Measurements from ENCODE around the gene HTR1B.

Gene HTR1B

GRCh38 chr6:77463308-77463860 lies at the start of gene HTR1B:
HTR1B (minus strand) TSS chr6:77463491; CDS start chr6:77463403, 88 bp downstream.
- DNase-seq, result no peak

DNA sequence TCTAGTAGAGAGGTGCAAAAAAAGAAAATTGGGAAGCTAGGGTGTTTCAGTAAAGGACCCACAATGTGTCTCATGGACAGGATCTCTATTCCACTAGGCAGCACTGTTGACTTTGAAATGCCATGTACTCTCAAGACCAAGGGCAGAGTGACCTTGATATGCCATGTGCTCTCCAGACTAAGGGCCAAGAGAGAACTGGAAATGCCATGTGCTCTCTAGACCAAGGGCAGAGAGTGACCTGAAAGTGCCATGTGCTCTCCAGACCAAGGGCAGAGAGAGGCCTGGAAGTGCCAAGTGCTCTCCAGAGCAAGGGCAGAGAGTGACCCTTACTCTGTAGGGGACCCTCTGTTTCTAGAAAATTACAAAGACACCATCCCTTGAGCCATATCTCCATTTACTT lies 49.3 kb upstream of the HTR1B start:
- no peak for TF ChIP-seq CTCF (IDR thresholded peaks at IDR 0.05; ENCODE audit: low read depth, low read length)
- Histone ChIP-seq H3K27me3 (ENCODE audit: insufficient read depth, low read depth, severe bottlenecking) (no peaks in the 10 kb centered on the region), H3K27ac (no peak overlapping the region), H3K9me3 (ENCODE audit: severe bottlenecking) (peaks cover 12% of the 10 kb centered on the region), H3K4me3 (ENCODE audit: low read depth, low read length) (no peak overlapping the region), H3K36me3 (no peaks in the 10 kb centered on the region)
- DNase-seq, result no peak

More at GRCh38 chr6:77463308-77463860, at the start of gene HTR1B:
- peak within 1 kb of the TSS; percentile 55 for H3K4me3 ChIP-seq (ENCODE audit: low read depth, low read length)
- no peak for TF ChIP-seq CTCF (IDR thresholded peaks at IDR 0.05; ENCODE audit: low read depth, low read length)
- H3K27me3 ChIP-seq (ENCODE audit: insufficient read depth, low read depth, severe bottlenecking), result peaks cover 9% of the 10 kb centered on the region
- no peak within 1 kb of the TSS for H3K27ac ChIP-seq
- H3K36me3 ChIP-seq, result no peaks in the 10 kb centered on the region
- H3K9me3 ChIP-seq (ENCODE audit: severe bottlenecking), result no peaks in the 10 kb centered on the region

DNA sequence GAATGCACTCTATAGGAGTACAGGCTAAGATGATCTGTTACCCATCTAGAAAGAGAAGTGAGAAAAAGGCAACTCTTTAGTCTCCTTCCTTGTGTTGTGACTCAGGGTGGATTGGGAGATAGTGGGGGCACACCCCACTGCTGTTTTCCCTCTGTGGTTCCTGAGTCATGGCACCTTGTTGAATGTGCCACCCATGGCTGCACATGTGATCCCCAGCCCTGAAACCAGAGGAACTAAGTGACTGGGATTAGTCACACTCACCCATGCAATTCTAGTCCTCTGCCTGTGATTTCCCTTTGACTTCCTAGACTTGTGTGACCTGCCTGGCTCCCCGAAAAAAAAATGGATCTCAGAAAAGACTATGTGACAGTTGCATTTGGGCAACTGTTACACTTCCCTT lies 48.6 kb upstream of the HTR1B start:
- no peak for TF ChIP-seq CTCF (IDR thresholded peaks at IDR 0.05; ENCODE audit: low read depth, low read length)
- Histone ChIP-seq H3K4me3 (ENCODE audit: low read depth, low read length) (no peak overlapping the region), H3K27me3 (ENCODE audit: insufficient read depth, low read depth, severe bottlenecking) (no peaks in the 10 kb centered on the region), H3K9me3 (ENCODE audit: severe bottlenecking) (peaks cover 12% of the 10 kb centered on the region), H3K36me3 (no peaks in the 10 kb centered on the region), H3K27ac (no peak overlapping the region)
- no peak for DNase-seq

- no peak overlapping the region for H3K27ac ChIP-seq
- H3K36me3 ChIP-seq, result no peaks in the 10 kb centered on the region
- H3K9me3 ChIP-seq (ENCODE audit: severe bottlenecking), result no peaks in the 10 kb centered on the region
- no peak for TF ChIP-seq CTCF (IDR thresholded peaks at IDR 0.05; ENCODE audit: low read depth, low read length)
- no peak overlapping the region for H3K4me3 ChIP-seq (ENCODE audit: low read depth, low read length)
- DNase-seq, result no peak
- H3K27me3 ChIP-seq (ENCODE audit: insufficient read depth, low read depth, severe bottlenecking), result no peaks in the 10 kb centered on the region
Observed at GRCh38 chr6:77502981-77503380, 39.7 kb upstream of the HTR1B start.

- TF ChIP-seq CTCF (IDR thresholded peaks at IDR 0.05; ENCODE audit: low read depth, low read length), result no peak
Observed at GRCh38 chr6:77492530-77492929, 29.2 kb upstream of the HTR1B start.

GRCh38 chr6:77487808-77488425 lies 24.6 kb upstream of the HTR1B start:
- no peaks in the 10 kb centered on the region for H3K27me3 ChIP-seq (ENCODE audit: insufficient read depth, low read depth, severe bottlenecking)
- no peaks in the 10 kb centered on the region for H3K36me3 ChIP-seq
- TF ChIP-seq CTCF (IDR thresholded peaks at IDR 0.05; ENCODE audit: low read depth, low read length), result no peak
- DNase-seq, result no peak
- H3K9me3 ChIP-seq (ENCODE audit: severe bottlenecking), result no peaks in the 10 kb centered on the region
- H3K27ac ChIP-seq, result no peak overlapping the region
- no peak overlapping the region for H3K4me3 ChIP-seq (ENCODE audit: low read depth, low read length)

More at GRCh38 chr6:77492530-77492929, 29.2 kb upstream of the HTR1B start:
- H3K36me3 ChIP-seq, result no peaks in the 10 kb centered on the region
- no peaks in the 10 kb centered on the region for H3K27me3 ChIP-seq (ENCODE audit: insufficient read depth, low read depth, severe bottlenecking)
- no peak overlapping the region for H3K27ac ChIP-seq
- no peaks in the 10 kb centered on the region for H3K9me3 ChIP-seq (ENCODE audit: severe bottlenecking)
- no peak overlapping the region for H3K4me3 ChIP-seq (ENCODE audit: low read depth, low read length)
- DNase-seq, result no peak

Data from WERI-Rb-1 (cell line).